ENCODE results near the gene MYMK.

DNA sequence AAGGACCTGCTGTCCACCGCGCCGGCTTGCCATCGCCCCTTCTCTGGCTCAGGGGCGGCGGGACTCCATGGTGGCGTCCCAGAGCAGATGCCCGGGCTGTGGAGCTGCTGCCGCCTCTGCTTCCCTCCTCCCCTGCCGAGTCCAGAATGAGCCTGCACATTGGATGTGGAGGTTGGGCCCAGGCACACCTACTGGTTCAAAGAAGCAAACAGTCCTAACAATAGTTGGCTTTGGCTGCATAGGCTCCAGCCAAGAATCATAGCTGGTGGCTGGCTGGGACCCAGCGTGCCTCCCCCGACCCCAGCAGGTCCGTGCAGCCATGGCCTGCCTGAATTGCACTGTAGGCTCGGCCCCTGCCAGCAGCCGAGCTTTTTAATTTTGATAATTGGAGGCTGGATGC lies 35.6 kb upstream of the MYMK start:
- TF ChIP-seq POLR2AphosphoS5 (IDR thresholded peaks at IDR 0.05; ENCODE audit: insufficient read depth in 1 of 2, low read depth in 1 of 2) (no peak), POLR2A (IDR thresholded peaks at IDR 0.05) (no peak)
- TF ChIP-seq, protein P1, sequence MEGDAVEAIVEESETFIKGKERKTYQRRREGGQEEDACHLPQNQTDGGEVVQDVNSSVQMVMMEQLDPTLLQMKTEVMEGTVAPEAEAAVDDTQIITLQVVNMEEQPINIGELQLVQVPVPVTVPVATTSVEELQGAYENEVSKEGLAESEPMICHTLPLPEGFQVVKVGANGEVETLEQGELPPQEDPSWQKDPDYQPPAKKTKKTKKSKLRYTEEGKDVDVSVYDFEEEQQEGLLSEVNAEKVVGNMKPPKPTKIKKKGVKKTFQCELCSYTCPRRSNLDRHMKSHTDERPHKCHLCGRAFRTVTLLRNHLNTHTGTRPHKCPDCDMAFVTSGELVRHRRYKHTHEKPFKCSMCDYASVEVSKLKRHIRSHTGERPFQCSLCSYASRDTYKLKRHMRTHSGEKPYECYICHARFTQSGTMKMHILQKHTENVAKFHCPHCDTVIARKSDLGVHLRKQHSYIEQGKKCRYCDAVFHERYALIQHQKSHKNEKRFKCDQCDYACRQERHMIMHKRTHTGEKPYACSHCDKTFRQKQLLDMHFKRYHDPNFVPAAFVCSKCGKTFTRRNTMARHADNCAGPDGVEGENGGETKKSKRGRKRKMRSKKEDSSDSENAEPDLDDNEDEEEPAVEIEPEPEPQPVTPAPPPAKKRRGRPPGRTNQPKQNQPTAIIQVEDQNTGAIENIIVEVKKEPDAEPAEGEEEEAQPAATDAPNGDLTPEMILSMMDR (IDR thresholded peaks at IDR 0.05): no peak
